ENCODE results near the gene ITPR2.

The ITPR2 gene

GRCh38 chr12:26431211-26431610, 401.8 kb downstream of the ITPR2 start:
- FAIRE-seq = no peak

DNA sequence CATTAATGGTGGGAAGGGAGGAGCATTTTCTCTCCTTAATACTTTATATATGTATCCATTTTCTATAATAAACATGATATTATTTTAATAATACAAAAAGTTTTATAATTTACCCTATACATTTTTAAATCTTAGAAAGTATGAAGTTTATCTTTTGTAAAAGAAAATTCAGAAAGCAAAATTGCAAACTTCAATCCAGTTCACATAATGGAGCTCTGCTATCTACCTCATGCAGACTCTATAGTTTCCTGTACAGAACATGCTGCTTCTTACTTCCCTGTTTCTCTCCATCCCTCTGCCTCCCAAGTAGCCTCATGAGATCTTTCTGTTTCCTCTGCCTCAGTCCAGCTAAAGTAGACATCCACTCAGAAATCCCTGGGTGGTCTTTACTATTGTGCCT, 402.4 kb downstream of the ITPR2 start:
- peak; percentile 31 for FAIRE-seq

- FAIRE-seq = no peak
Observed at GRCh38 chr12:26429070-26429691, 403.8 kb downstream of the ITPR2 start.

- FAIRE-seq = no peak
Observed at GRCh38 chr12:26428420-26428819, 404.6 kb downstream of the ITPR2 start.

GRCh38 chr12:26426652-26427051, 406.3 kb downstream of the ITPR2 start:
- FAIRE-seq = peak; percentile 96

GRCh38 chr12:26425587-26426260, 407.3 kb downstream of the ITPR2 start:
- FAIRE-seq = no peak

- no peak for FAIRE-seq
Observed at GRCh38 chr12:26422839-26423398, 410.1 kb downstream of the ITPR2 start.

DNA sequence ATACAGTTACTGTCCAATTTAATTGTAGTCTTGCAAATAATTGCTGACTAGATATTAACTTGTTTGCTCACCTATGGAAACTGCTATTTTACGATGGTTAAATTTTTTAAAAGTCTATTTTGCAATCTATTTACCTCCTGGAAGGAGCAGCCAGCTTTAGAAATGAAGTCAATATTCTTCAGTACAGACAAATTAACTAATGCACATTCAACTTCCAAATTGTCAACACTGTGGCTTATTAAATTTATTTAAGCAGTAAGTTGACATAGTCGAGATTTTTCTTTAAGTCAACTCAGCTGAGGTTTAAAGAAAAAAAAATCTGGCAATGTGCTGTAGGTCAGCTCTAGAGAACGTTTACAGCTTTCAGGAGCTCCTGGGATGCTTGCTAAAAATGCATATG, 416.4 kb downstream of the ITPR2 start:
- no peak for FAIRE-seq

GRCh38 chr12:26410689-26411088, 422.3 kb downstream of the ITPR2 start:
- no peak for FAIRE-seq

GRCh38 chr12:26406813-26407212, 426.2 kb downstream of the ITPR2 start:
- FAIRE-seq = no peak

DNA sequence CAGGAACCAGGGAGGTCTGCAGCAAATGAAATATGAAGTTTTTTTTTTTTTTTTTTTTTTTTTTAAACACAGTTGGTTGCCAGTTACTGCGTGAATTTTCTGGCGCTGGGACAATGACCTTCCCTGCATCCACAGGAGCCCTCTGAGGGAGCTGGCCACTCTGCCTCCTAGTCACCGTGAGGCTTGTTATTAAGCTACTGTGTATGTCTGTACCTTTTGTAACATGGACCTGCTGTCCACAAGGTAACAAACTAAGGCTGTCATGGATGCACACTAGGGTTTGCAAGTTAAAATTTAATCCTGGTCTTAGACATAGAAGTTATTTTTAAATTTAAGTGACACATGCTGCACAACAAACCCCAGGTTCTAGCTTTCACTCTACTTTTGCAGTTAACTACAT, 426.6 kb downstream of the ITPR2 start:
- no peak for FAIRE-seq

DNA sequence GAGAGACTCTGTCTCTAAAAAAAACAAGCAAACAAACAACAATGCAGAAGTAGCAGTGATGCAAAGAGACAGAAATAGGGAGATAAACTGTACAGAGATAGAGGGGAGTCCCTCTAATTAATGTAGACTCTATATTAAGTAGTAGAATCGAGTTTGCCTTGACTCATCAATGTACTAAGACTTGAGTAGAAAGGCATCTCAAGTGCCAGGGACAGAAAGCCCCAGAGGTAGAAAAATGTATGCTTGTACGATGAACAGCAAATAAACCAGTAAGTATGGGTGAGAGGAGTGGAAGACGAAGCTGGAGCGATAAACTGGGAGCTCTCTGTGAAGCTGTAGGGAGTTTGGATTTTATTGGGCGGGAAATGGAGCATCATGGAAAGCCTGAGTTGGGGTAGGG, 429.4 kb downstream of the ITPR2 start:
- FAIRE-seq = no peak

GRCh38 chr12:26402648-26403047, 430.3 kb downstream of the ITPR2 start:
- FAIRE-seq = no peak

DNA sequence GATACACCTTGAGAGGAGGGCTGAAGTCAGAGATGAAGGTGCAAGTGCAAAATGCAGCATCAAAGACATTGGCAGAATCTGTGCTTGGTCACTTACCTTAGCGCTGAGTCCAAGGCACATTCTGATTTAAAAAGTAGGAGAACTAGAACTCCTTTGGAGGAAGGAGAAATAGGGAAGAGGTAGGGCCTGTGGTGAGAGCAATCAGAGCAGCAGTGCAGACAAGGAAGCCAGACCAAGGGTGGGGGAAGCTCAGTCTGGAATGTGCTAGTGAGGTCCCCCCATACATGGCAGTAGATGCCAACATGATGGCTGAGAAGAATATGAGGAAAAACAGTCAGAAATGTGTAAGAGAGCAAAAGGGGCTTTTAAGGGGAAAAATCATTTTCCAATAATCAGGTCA, 431.1 kb downstream of the ITPR2 start:
- FAIRE-seq = no peak

DNA sequence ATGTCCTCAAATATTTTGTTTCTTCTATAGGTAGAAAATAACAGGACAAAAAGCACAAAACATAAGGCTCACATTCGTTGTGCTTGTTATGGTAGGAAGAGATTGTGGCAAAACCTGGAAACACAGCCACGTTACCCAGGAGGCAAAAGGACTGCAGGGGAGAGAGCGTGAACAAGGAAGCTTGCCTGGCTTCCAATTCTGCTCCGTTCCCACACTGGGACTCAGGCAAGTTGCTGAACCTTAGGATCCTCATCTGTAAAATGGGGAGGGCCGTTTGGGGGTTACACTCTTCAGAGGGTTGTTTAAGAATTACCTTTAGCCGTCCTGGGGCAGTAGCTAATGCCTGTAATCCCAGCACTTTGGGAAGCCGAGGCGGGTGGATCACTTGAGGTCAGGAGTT, 432.4 kb downstream of the ITPR2 start:
- FAIRE-seq = no peak

GRCh38 chr12:26399381-26399780, 433.6 kb downstream of the ITPR2 start:
- no peak for FAIRE-seq

DNA sequence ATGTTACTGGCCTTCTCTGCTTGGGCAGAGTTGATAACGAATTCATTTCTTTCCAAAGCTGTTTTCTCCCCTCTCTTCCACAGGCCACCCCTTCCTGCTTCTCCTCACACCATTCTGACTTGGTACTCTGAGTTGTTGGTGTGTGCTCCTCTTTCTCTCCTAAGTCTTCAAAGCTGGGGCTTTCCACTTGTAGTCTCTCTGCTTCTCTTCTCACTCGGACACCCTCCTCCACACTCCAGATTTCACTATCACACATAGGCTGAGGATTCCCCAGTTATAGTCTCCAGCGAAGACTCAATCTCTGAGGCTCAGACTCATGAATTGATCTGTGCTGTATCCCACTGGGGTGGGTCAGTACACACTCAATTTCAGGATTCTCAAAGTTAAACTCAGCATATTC, 436.6 kb downstream of the ITPR2 start:
- no peak for FAIRE-seq

DNA sequence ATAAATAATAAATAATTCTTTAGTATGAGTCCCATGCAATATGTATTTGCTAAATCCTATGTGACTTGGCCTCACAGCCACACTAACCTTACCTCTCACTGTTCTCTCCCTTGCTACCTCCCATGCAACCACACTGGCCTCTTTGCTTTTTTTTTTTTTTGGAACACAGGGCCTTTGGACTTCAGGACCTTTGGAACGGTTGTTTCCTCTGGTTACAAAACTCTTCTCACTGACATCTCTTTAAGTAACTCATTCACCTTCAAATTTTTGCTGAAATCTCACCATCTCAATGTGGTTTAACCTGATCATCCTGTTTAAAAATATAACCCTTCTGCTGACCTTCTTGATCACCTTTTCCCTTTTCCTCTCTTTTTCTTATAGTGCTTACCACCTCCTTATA, 443.7 kb downstream of the ITPR2 start:
- FAIRE-seq = no peak

DNA sequence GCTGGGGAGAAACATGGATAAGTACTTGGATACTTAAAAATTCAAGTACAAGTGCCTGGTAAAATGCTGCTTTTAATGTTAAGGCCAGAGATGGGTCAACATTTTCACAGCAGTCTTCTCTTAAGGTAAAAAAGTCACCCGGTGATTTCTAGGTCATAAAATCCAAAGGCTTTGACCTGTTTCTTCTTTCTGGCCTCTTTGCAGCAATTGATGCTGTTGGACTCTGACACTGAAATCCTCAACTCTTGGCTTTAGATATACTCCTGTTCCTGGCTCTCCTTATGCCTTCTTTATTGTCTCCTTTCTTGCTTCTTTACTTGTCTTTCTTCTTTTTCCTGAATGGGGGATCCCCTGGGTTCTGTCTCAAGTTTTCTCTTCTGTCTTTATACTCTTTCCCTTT, 448.5 kb downstream of the ITPR2 start:
- no peak for FAIRE-seq

GRCh38 chr12:26383041-26383440, 450.0 kb downstream of the ITPR2 start:
- no peak for FAIRE-seq

DNA sequence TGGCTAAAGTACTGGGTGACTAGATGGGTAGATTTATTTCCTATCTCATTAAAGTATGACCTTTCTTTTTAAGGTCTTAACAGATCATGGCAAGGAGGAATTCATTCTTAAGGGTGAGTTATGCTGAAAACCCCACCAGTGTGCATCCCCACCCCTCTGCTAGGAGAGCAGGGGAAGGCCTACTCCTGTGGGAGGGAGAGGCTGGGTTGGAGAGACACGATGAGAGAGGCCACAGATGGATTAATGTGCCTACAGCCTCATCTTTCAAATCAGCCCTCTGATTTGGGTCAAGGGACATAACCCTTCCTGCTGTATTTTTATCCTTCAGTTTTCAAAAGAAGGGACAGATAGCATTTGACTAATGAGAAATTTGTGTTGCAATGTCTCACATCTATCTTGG, 452.1 kb downstream of the ITPR2 start:
- no peak for FAIRE-seq

GRCh38 chr12:26379777-26380467, 453.1 kb downstream of the ITPR2 start:
- no peak for FAIRE-seq

DNA sequence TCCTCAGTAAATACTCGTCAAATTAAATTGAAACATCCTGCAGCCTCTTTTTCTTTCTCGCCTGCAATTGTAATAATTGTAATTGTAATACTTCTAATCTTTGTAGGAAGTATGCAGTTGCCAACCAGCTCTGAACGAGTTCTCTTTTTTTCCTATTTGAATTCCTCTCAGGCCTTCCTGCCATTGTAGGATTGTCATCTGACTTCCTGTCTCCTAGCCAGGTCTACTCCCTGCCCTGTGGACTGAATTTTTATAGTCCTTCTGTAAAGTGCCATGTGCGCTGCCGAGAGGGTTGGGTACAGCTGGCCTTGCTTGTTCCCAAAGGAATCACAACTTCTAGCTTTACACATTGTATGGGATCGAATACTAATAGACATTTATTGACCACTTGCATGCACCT, 454.3 kb downstream of the ITPR2 start:
- FAIRE-seq = no peak

Measured in G401.6 (cell line).